K562 (cell line): ENCODE data around the gene HOXB5. TPM values are rescaled to one million over a fixed set of nuclear protein-coding genes. Genes with fewer than 3 reads are reported as not detected.
A peak's percentile ranks its signal among the peaks of the same experiment; 100 is the strongest.

Source experiments
- GTF2F1 ChIP-seq: IDR thresholded peaks from 2 replicates; pipeline ENCODE4 v1.6.1; 2011; ENCODE audit warnings: low read depth, low read length, improper control_type of control experiment
- HDAC2 ChIP-seq: fragments of 450-650 bp; IDR thresholded peaks from 2 replicates; pipeline ENCODE4 v1.6.1; 2016; ENCODE audit warnings: mild to moderate bottlenecking
- MAFK ChIP-seq: IDR thresholded peaks from 2 replicates; pipeline ENCODE4 v1.6.1; 2011; ENCODE audit warnings: low read length, improper control_type of control experiment
- NCOR1 ChIP-seq: fragments of 450-650 bp; IDR thresholded peaks from 2 replicates; pipeline ENCODE4 v1.6.1; 2016; ENCODE audit warnings: mild to moderate bottlenecking, moderate library complexity
- PML ChIP-seq: IDR thresholded peaks from 2 replicates; pipeline ENCODE4 v1.6.1; 2012; ENCODE audit warnings: low read length, inconsistent platforms
- RBM15 ChIP-seq: fragments of 200-400 bp; formaldehyde crosslinking; IDR thresholded peaks from 2 replicates; pipeline ENCODE4 v1.6.1; 2018; ENCODE audit warnings: mild to moderate bottlenecking, low read length, moderate library complexity; ENCODE audit not compliant: insufficient read depth
- ZSCAN29 ChIP-seq: fragments of 450-650 bp; IDR thresholded peaks from 2 replicates; pipeline ENCODE4 v1.6.1; 2017
- polyA plus RNA-seq, 8 experiments: library from polyadenylated mRNA; depleted of rRNA in 4 of 8; stranded (reverse) in 5 of 8; unstranded in 3 of 8; fragments of >200 nt; fragmentation: Nextera tagmentation in 2 of 8; fragmentation: Illumina TruSeq in 1 of 8; extraction: Ambion mirVana in 2 of 8; extraction: Trizol in 1 of 8; gene quantifications; 2 replicates each; pipeline versions ENCODE4 v1.2.1 to v1.2.3, GENCODE V29; 2011 to 2014; ENCODE audit warnings: inconsistent platforms in 1 of 8, missing spikeins in 1 of 8
- total RNA-seq, 7 experiments: library from RNA; depleted of rRNA in 6 of 7; stranded (reverse); fragments of >200 nt in 6 of 7; fragmentation: Illumina TruSeq in 2 of 7; extraction: Trizol in 2 of 7; gene quantifications; 2 replicates each; pipeline versions ENCODE4 v1.2.1 to v1.2.3, GENCODE V29; 2011 to 2021; ENCODE audit warnings: low replicate concordance in 1 of 7
- TF ChIP-seq, protein P1 (sequence below): fragments of 200-800 bp; sonication (Bioruptor generic); IDR thresholded peaks from 2 replicates; pipeline ENCODE4 v1.6.1; 2016; ENCODE audit warnings: missing genetic modification characterization, missing compliant biosample characterization
- TF ChIP-seq, protein P2 (sequence below): sonication (generic); formaldehyde crosslinking; IDR thresholded peaks from 2 replicates; pipeline ENCODE4 v1.9.0; 2022; ENCODE audit warnings: mild to moderate bottlenecking, missing genetic modification reagents
- TF ChIP-seq, protein P3 (sequence below): fragments of 450-650 bp; IDR thresholded peaks from 2 replicates; pipeline ENCODE4 v1.7.0; 2016; ENCODE audit warnings: borderline replicate concordance
- TF ChIP-seq, protein P4 (sequence below): fragments of 450-650 bp; formaldehyde crosslinking; IDR thresholded peaks from 2 replicates; pipeline ENCODE4 v1.4.0; 2022; ENCODE audit warnings: mild to moderate bottlenecking, moderate library complexity
- TF ChIP-seq, protein P5 (sequence below): sonication (generic); formaldehyde crosslinking; IDR thresholded peaks from 2 replicates; pipeline ENCODE4 v1.8.0; 2022; ENCODE audit warnings: mild to moderate bottlenecking, missing genetic modification reagents
- TF ChIP-seq, protein P6 (sequence below): fragments of 450-650 bp; IDR thresholded peaks from 2 replicates; pipeline ENCODE4 v1.6.1; 2016
- TF ChIP-seq, protein P7 (sequence below): fragments of 450-650 bp; formaldehyde crosslinking; IDR thresholded peaks from 2 replicates; pipeline ENCODE4 v1.4.0; 2022; ENCODE audit warnings: missing genetic modification characterization

HOXB5 gene
- total and polyA plus RNA-seq, 9 of the 15 experiments (the other 6 are each of a cell fraction or from before 2014, with no cell fraction given): 0.24 to 2.7 (median 0.65) TPM

DNA sequence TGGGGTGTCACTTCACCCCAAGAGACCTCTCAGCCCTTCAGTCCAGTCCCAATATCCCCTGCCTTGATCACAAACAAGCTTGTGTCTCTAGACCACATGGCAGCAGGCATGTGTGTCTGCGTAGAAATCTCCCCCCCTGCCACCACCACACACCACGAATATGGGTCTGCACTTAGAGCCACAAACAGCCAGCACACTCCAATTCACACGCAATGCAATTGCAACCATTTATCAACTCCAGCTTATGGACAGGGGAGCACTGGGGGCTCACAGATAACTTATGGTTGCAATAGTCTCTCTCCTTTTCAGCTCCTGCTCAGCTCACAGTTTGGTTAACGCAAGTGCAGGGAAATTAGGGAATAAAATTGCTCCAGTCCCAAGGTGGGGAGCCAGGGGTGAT is 30.0 kb upstream of the HOXB5 start (continued):
- TF ChIP-seq, protein P1, sequence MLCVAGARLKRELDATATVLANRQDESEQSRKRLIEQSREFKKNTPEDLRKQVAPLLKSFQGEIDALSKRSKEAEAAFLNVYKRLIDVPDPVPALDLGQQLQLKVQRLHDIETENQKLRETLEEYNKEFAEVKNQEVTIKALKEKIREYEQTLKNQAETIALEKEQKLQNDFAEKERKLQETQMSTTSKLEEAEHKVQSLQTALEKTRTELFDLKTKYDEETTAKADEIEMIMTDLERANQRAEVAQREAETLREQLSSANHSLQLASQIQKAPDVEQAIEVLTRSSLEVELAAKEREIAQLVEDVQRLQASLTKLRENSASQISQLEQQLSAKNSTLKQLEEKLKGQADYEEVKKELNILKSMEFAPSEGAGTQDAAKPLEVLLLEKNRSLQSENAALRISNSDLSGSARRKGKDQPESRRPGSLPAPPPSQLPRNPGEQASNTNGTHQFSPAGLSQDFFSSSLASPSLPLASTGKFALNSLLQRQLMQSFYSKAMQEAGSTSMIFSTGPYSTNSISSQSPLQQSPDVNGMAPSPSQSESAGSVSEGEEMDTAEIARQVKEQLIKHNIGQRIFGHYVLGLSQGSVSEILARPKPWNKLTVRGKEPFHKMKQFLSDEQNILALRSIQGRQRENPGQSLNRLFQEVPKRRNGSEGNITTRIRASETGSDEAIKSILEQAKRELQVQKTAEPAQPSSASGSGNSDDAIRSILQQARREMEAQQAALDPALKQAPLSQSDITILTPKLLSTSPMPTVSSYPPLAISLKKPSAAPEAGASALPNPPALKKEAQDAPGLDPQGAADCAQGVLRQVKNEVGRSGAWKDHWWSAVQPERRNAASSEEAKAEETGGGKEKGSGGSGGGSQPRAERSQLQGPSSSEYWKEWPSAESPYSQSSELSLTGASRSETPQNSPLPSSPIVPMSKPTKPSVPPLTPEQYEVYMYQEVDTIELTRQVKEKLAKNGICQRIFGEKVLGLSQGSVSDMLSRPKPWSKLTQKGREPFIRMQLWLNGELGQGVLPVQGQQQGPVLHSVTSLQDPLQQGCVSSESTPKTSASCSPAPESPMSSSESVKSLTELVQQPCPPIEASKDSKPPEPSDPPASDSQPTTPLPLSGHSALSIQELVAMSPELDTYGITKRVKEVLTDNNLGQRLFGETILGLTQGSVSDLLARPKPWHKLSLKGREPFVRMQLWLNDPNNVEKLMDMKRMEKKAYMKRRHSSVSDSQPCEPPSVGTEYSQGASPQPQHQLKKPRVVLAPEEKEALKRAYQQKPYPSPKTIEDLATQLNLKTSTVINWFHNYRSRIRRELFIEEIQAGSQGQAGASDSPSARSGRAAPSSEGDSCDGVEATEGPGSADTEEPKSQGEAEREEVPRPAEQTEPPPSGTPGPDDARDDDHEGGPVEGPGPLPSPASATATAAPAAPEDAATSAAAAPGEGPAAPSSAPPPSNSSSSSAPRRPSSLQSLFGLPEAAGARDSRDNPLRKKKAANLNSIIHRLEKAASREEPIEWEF: no peak
- TF ChIP-seq, protein P2, sequence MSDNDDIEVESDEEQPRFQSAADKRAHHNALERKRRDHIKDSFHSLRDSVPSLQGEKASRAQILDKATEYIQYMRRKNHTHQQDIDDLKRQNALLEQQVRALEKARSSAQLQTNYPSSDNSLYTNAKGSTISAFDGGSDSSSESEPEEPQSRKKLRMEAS (CRISPR knock-in tag): peak; percentile 65; the same call in 1 of the 2 replicates
- TF ChIP-seq, protein P3, sequence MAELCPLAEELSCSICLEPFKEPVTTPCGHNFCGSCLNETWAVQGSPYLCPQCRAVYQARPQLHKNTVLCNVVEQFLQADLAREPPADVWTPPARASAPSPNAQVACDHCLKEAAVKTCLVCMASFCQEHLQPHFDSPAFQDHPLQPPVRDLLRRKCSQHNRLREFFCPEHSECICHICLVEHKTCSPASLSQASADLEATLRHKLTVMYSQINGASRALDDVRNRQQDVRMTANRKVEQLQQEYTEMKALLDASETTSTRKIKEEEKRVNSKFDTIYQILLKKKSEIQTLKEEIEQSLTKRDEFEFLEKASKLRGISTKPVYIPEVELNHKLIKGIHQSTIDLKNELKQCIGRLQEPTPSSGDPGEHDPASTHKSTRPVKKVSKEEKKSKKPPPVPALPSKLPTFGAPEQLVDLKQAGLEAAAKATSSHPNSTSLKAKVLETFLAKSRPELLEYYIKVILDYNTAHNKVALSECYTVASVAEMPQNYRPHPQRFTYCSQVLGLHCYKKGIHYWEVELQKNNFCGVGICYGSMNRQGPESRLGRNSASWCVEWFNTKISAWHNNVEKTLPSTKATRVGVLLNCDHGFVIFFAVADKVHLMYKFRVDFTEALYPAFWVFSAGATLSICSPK: no peak
- TF ChIP-seq, protein P4, sequence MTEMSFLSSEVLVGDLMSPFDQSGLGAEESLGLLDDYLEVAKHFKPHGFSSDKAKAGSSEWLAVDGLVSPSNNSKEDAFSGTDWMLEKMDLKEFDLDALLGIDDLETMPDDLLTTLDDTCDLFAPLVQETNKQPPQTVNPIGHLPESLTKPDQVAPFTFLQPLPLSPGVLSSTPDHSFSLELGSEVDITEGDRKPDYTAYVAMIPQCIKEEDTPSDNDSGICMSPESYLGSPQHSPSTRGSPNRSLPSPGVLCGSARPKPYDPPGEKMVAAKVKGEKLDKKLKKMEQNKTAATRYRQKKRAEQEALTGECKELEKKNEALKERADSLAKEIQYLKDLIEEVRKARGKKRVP: peak; percentile 81
- TF ChIP-seq HDAC2 (no peak), MAFK (no peak), ZSCAN29 (0 out of 2 replicates have a peak, but pooled peaks have one; percentile 14), PML (no peak), GTF2F1 (no peak), RBM15 (no peak), NCOR1 (peak; percentile 35; the same call in 1 of the 2 replicates)
- TF ChIP-seq, protein P5, sequence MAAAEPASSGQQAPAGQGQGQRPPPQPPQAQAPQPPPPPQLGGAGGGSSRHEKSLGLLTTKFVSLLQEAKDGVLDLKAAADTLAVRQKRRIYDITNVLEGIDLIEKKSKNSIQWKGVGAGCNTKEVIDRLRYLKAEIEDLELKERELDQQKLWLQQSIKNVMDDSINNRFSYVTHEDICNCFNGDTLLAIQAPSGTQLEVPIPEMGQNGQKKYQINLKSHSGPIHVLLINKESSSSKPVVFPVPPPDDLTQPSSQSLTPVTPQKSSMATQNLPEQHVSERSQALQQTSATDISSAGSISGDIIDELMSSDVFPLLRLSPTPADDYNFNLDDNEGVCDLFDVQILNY (CRISPR knock-in tag): no peak
- TF ChIP-seq, protein P6, sequence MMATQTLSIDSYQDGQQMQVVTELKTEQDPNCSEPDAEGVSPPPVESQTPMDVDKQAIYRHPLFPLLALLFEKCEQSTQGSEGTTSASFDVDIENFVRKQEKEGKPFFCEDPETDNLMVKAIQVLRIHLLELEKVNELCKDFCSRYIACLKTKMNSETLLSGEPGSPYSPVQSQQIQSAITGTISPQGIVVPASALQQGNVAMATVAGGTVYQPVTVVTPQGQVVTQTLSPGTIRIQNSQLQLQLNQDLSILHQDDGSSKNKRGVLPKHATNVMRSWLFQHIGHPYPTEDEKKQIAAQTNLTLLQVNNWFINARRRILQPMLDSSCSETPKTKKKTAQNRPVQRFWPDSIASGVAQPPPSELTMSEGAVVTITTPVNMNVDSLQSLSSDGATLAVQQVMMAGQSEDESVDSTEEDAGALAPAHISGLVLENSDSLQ: 0 out of 2 replicates have a peak, but pooled peaks have one; percentile 10
- TF ChIP-seq, protein P7, sequence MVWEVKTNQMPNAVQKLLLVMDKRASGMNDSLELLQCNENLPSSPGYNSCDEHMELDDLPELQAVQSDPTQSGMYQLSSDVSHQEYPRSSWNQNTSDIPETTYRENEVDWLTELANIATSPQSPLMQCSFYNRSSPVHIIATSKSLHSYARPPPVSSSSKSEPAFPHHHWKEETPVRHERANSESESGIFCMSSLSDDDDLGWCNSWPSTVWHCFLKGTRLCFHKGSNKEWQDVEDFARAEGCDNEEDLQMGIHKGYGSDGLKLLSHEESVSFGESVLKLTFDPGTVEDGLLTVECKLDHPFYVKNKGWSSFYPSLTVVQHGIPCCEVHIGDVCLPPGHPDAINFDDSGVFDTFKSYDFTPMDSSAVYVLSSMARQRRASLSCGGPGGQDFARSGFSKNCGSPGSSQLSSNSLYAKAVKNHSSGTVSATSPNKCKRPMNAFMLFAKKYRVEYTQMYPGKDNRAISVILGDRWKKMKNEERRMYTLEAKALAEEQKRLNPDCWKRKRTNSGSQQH (CRISPR knock-in tag): peak; percentile 80; the same call in 1 of the 2 replicates
